Measurements from ENCODE around the gene SP3. TPM values are rescaled to one million over a fixed set of nuclear protein-coding genes. Genes with fewer than 3 reads are reported as not detected.
"Not testable (repeated sequence)": the region's sequence is repeated elsewhere in the genome, so short reads cannot be mapped to it uniquely, and the experiment has no call there.

The SP3 gene
- polyA plus RNA-seq, 3 donors from 2014 or later, result 48.6 to 77.4 (median 53.2) TPM

DNA sequence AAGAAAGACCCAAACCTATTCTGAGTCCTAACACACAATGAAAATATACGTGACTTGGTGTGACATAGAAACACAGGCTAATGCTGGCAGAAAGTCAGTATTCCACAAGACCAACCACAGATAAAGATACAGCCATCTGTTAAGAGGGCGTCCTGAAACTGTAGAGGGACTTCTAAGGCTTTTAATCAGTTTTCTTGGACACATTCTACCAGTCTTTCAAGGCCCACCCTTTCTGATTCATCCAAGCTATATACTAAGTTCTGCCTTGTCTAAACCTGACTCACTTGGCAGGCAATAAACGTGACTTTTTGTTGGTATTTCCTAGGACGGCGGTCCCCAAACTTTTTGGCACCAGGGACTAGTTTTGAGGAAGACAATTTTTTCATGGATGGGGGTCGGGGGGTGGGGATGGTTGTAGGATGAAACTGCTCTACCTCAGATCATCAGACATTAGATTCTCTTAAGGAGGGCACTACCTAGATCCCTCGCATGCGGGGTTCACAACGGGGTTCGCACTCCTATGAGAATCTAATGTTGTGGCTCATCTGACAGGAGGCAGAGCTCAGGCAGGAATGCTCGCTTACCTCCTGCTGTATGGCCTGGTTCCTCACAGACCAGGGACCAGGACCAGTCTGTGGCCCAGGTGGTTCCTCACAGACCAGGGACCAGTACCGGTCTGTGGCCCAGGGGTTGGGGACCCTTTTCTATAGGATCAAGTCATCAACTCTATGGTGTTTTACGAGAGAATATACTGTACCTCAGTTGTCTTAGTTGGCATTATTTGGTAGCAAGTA, 61.4 kb downstream of the SP3 start:
- H3K9me3 Mint-ChIP-seq, result no peaks in the 10 kb centered on the region

DNA sequence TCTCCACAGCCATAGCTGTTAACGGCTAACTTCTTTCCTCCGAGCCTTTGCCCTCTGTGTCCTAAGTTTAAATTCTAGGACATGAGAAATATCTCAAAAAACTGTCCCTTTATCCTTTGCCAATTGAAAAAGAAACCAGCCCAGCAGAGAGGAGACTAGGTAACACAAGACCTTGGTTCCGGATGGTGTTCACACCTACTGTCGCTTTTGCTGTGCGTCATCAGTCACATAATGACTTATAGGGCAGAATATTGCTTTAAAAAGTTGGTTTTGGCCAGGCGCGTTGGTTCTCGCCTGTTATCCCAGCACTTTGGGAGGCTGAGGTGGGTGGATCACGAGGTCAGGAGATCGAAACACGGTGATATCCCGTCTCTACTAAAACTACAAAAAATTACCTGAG, 66.2 kb downstream of the SP3 start:
- Mint-ChIP-seq H3K27ac (peak overlapping the region in 1 of 6 donors; percentile 11), H3K4me3 (peak overlapping the region in 1 of 5 donors; percentile 27), H3K4me1 (peaks cover 11 to 19% of the 10 kb centered on the region in 2 donors), H3K9me3 (no peaks in the 10 kb centered on the region), H3K36me3 (peaks cover 0 to under 1% (median 0%) of the 10 kb centered on the region in 3 donors), H3K27me3 (ENCODE audit: low read depth in 3 of 3) (peaks cover 1 to 4% (median 3%) of the 10 kb centered on the region in 3 donors)
- no peak for DNase-seq

More for the DNA sequence above, 61.4 kb downstream of the SP3 start:
- peaks cover 1 to 24% (median 6%) of the 10 kb centered on the region in 3 donors for H3K36me3 Mint-ChIP-seq
- peaks cover 1 to 5% (median 3%) of the 10 kb centered on the region in 3 donors for H3K27me3 Mint-ChIP-seq (ENCODE audit: low read depth in 3 of 3)
- no peak overlapping the region for H3K4me3 Mint-ChIP-seq
- DNase-seq, result no peak
- H3K27ac Mint-ChIP-seq, result no peak overlapping the region
- peaks cover 2 to 6% of the 10 kb centered on the region in 2 donors for H3K4me1 Mint-ChIP-seq

DNA sequence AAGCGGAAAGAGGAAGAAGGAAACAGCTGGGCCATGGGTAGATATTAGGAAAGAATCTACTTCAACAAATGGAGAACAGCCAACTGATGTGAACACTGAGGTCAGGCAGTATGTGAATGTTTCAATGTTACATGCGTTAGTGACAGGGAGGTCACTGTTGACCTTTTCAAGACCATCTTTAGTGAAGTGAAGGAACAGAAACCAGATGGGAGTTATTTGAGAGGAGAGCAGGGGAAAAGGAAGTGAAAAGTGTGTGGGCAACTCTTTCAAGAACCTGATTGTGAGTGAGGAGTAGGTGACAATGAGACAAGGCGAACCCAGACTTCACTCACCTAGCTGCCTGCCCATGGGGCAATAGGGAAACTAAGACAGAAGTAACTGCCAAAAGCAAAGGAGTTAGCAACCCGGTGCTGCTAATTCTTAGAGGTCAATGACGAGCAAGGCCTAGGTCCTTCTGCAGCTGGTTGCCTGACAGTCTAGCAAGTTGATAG, 67.0 kb downstream of the SP3 start:
- Mint-ChIP-seq H3K36me3 (no peaks in the 10 kb centered on the region), H3K27ac (peak overlapping the region in 2 of 6 donors; percentile 9 to 70), H3K4me3 (no peak overlapping the region), H3K4me1 (peaks cover 11 to 24% of the 10 kb centered on the region in 2 donors), H3K27me3 (ENCODE audit: low read depth in 3 of 3) (peaks cover 1 to 4% (median 2%) of the 10 kb centered on the region in 3 donors), H3K9me3 (no peaks in the 10 kb centered on the region)
- DNase-seq, result no peak

DNA sequence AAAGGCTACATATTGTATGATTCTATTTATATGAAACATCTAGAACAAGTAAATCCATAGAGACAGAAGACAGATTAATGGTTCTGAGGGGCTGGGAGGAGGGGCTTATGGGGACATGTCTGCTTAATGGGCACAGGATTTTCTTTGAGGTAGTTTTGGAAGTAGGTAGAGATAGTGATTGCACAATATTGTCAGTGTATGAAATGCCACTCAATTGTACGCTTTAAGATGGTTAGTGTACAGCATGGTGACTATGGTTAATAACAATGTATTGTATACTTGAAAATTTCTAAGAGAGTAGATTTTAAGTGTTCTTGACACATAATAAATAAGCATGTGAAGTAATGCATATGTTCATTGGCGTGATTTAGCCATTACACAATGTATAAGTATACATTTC, 68.4 kb downstream of the SP3 start:
- no peak for DNase-seq
- Mint-ChIP-seq H3K27ac (no peak overlapping the region), H3K36me3 (no peaks in the 10 kb centered on the region), H3K9me3 (no peaks in the 10 kb centered on the region), H3K4me3 (no peak overlapping the region), H3K4me1 (peaks cover 8 to 24% of the 10 kb centered on the region in 2 donors), H3K27me3 (ENCODE audit: low read depth in 3 of 3) (peaks cover under 1 to 4% (median 4%) of the 10 kb centered on the region in 3 donors)

DNA sequence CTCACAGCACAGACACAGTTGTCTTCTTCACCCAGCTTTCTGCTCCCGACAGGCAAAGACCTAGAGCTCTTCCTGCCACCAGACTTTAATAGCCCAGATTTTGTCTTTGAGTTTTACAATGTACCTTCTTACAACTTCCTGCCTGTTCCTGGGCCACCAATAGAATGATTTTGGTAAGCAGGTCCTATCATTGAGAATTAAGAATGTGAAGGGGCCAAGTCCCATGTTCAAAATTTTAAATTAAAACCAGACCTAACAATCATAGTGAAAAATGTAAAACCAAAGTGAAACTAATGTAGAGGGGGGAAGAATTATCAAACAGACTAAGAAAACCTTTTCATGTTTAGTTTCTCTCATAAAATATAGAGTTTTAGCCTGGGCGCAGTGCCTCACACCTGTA, 72.8 kb downstream of the SP3 start:
- H3K9me3 Mint-ChIP-seq, result peaks cover 4 to 14% (median 7%) of the 10 kb centered on the region in 6 donors
- H3K4me1 Mint-ChIP-seq, result peaks cover 0 to 10% of the 10 kb centered on the region in 2 donors
- peaks cover 7 to 18% (median 8%) of the 10 kb centered on the region in 3 donors for H3K36me3 Mint-ChIP-seq
- peaks cover 0 to 10% (median 9%) of the 10 kb centered on the region in 3 donors for H3K27me3 Mint-ChIP-seq (ENCODE audit: low read depth in 3 of 3)
- H3K27ac Mint-ChIP-seq, result no peak overlapping the region
- no peak overlapping the region for H3K4me3 Mint-ChIP-seq
- no peak for DNase-seq

DNA sequence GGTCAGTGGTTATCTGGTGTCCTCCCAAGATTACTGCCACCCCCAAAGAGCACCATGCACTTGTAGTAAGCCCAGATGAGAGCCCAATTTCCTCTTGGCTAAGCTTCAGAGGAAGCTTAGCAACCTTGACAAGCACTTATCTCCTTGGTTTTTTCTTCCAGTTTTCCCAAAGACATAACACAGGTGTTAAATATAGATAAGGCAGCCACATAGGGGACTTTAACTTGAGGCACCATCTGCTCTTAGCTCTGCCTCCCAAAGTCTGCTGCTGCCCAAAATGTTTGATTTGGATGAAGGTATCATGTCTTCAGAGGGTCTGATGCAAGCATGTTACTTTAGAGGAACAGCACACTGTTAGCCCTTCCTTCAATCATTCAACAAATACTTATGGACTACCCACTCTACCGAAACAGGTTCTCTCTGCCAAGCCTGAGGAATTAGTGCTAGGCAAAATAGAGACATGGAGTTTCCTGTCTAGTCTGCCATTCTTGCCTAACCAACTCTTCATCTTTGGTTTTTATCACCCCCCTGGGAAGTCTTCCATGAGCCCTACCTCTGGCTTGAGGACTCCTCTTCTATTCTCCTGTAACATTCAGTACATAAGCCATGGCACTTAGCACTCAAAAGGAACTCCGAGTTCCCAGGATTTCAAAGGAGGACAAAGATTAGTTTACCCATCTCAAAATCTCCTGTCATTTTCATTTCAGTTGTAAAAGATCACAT, 73.7 kb downstream of the SP3 start:
- Mint-ChIP-seq H3K27ac (no peak overlapping the region), H3K4me3 (no peak overlapping the region), H3K27me3 (ENCODE audit: low read depth in 3 of 3) (peaks cover 2 to 11% (median 9%) of the 10 kb centered on the region in 3 donors), H3K36me3 (peaks cover 7 to 18% (median 8%) of the 10 kb centered on the region in 3 donors), H3K9me3 (peaks cover 4 to 14% (median 7%) of the 10 kb centered on the region in 6 donors), H3K4me1 (peaks cover 0 to 10% of the 10 kb centered on the region in 2 donors)
- no peak for DNase-seq

DNA sequence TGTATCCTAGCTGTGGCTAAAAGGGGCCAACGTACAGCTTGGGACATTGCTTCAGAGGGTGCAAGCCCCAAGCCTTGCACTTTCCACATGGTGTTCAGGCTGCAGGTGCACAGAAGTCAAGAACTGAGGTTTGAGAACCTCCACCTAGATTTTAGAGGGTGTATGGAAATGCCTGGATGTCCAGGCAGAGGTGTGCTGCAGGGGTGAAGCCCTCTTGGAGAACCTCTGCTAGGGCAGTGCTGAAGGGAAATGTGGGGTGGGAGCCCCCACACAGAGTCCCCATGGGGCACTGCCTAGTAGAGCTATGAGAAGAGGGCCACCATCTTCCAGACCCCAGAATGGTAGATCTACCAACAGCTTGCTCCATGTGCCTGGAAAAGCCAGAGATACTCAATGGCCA, 75.7 kb downstream of the SP3 start:
- DNase-seq, H3K4me3 Mint-ChIP-seq, H3K27ac Mint-ChIP-seq: not testable (repeated sequence)
- Mint-ChIP-seq H3K27me3 (ENCODE audit: low read depth in 3 of 3) (peaks cover 2 to 12% (median 11%) of the 10 kb centered on the region in 3 donors), H3K36me3 (peaks cover 7 to 18% (median 8%) of the 10 kb centered on the region in 3 donors), H3K9me3 (peaks cover 4 to 14% (median 7%) of the 10 kb centered on the region in 6 donors), H3K4me1 (peaks cover 1 to 12% of the 10 kb centered on the region in 2 donors)

DNA sequence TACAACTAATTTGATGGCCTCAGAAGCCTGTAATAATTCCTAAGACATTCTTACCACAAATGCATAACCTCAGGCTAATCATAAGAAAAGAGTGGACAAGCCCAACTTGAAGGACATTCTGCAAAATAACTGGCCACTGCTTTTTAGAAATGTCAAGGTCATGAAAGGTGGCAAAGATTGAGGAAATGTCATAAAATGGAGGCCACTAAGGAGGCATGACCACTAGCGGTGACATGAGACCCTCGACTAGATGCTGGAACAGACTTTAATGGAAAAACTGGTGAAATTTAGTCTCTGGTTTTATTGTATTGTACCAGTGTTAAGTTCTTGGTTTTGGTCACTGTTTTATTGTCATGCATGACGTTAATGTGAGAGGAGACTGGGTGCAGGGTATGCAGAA, 78.6 kb downstream of the SP3 start:
- H3K27me3 Mint-ChIP-seq (ENCODE audit: low read depth in 3 of 3), result peaks cover 2 to 12% (median 8%) of the 10 kb centered on the region in 3 donors
- peaks cover 4 to 14% (median 7%) of the 10 kb centered on the region in 6 donors for H3K9me3 Mint-ChIP-seq
- peaks cover 2 to 6% of the 10 kb centered on the region in 2 donors for H3K4me1 Mint-ChIP-seq
- H3K36me3 Mint-ChIP-seq, result peaks cover 7 to 18% (median 8%) of the 10 kb centered on the region in 3 donors
- H3K27ac Mint-ChIP-seq, result no peak overlapping the region
- DNase-seq, result no peak
- no peak overlapping the region for H3K4me3 Mint-ChIP-seq

DNA sequence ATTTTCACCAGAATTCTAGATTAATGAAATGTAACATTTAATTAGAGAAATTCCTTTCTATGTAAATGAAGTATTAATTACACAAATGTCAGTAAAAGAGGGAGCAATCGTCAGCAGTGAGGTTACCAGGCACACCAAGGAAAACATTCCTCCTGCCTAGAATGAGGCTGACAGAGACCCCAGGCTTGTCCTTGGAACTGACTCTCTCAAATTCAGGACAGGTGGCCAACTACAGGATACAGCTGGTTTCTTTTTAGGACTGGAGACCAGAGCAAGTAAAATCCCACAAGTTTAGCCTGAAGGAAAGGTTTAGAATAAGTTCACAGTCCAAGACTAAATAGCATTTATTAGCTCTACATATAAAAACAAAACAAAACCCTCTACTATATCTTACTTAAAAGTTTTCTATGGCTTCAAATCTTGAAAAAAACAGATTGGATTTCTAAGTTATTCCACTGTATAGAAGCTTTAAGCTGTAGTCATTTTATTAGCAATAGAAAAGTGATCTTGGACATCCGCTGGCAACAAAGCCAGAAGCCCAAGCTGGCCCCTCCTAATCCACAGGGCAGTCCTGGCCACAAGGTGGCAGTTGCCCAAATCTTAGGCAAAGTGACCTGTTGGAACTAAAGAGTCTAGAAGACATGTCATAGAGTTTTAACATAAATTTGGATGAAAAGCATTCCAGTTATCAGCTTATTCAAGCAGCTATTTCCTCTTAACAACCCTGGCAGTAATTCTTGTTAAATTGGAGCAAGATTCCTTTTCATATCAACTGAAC, 81.0 kb downstream of the SP3 start:
- Mint-ChIP-seq H3K4me3 (peak overlapping the region in 1 of 5 donors; percentile 27), H3K27ac (no peak overlapping the region), H3K36me3 (peaks cover 7 to 12% (median 8%) of the 10 kb centered on the region in 3 donors), H3K9me3 (peaks cover under 1 to 8% (median 5%) of the 10 kb centered on the region in 6 donors), H3K4me1 (peaks cover 2 to 6% of the 10 kb centered on the region in 2 donors), H3K27me3 (ENCODE audit: low read depth in 3 of 3) (peaks cover 2 to 15% (median 8%) of the 10 kb centered on the region in 3 donors)
- peak; percentile 32 to 54 (median 38) for DNase-seq

DNA sequence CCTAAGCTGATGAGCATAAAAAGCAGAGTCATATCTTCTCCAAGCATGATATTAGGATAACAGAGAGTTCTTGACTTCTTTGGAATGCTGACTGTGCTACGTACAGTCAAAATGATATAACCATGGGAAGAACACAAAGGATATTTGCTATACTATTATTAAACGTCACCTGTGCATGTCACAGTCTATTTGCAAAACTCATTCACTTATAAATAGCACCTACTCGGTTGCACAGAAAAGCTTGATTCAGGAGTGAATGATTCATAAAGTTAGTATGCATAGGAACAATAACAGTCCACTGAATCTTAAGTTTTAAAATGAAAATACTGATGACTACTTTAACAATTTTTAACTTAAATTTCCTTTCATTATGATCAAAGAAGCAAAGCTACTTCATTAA, 83.3 kb downstream of the SP3 start:
- Mint-ChIP-seq H3K4me3 (no peak overlapping the region), H3K9me3 (no peaks in the 10 kb centered on the region), H3K27ac (no peak overlapping the region), H3K27me3 (ENCODE audit: low read depth in 3 of 3) (peaks cover 0 to 14% (median 2%) of the 10 kb centered on the region in 3 donors), H3K36me3 (no peaks in the 10 kb centered on the region), H3K4me1 (peaks cover 2 to 6% of the 10 kb centered on the region in 2 donors)
- no peak for DNase-seq

DNA sequence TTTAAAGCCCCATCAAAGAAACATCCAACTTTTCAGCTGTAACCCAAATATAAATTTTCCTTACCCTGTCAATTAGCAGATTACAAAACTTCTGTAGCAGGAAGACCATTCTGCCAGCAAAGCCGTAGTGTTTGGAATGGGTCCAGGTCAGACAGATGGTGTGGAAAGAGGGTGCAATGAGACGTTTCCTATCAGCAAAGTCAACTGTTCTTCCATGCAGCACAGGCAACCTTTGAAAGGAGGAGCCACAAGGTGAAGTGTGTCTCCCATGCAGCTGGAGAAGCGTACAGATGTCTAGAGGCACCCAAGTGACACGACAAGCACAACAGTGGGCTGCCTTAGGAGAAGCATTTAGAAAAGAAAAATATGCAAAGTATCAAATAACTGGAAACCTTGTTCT, 83.7 kb downstream of the SP3 start:
- DNase-seq, result no peak
- Mint-ChIP-seq H3K27me3 (ENCODE audit: low read depth in 3 of 3) (peaks cover 0 to 18% (median 2%) of the 10 kb centered on the region in 3 donors), H3K9me3 (no peaks in the 10 kb centered on the region), H3K27ac (no peak overlapping the region), H3K36me3 (no peaks in the 10 kb centered on the region), H3K4me1 (peaks cover 2 to 6% of the 10 kb centered on the region in 2 donors), H3K4me3 (no peak overlapping the region)

DNA sequence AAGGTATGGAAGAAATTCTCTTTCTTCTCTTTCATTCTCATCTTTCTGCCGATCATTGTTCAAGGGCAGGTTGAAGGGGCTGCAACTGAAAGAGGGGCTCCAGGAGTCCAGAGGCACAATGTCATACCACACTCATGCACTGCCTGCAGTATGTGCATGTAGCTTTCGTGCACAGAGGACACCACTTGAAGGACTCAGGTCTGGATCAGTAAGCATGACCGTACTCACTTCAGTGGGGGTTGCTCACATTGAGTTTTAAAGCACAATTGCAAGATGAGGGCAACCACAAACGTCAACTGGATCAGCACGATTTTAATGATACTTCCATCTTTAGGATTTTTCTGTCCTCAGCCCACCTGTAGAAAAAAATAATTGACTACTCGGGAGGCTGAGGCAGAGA, 84.6 kb downstream of the SP3 start:
- H3K9me3 Mint-ChIP-seq, result no peaks in the 10 kb centered on the region
- no peaks in the 10 kb centered on the region for H3K36me3 Mint-ChIP-seq
- no peak overlapping the region for H3K4me3 Mint-ChIP-seq
- DNase-seq, result no peak
- H3K27me3 Mint-ChIP-seq (ENCODE audit: low read depth in 3 of 3), result peaks cover 0 to 15% (median 2%) of the 10 kb centered on the region in 3 donors
- H3K27ac Mint-ChIP-seq, result no peak overlapping the region
- H3K4me1 Mint-ChIP-seq, result peaks cover 2 to 6% of the 10 kb centered on the region in 2 donors

DNA sequence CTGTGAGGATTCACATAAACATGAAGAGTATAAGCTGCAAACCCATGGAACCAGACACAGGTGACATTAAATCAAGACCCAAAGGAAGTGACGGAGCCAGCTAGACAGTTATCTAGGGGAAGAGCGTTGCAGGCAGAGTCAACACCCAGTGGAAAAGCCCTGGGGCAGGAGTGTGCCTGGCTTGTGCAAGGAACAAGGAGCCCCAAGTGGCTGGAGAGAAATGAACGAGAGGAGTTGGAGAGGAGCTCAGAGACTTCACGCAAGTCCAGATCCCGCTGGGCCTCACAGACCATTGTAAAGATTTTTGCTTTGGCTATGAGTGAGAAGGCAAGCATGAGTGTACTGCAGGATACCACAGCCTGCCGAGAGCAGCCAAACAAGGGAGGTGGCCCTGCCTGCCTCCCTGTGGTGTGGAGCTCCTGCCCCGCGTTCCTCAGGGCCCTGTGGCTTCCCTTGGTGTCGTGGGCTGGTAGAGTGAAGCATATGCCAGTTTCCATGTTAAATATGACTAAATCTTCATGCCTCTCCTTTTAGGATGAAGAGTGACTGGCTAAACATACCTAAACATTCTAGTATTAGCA, 88.2 kb downstream of the SP3 start:
- no peak for DNase-seq
- H3K9me3 Mint-ChIP-seq, result no peaks in the 10 kb centered on the region
- peaks cover 0 to 15% (median 2%) of the 10 kb centered on the region in 3 donors for H3K27me3 Mint-ChIP-seq (ENCODE audit: low read depth in 3 of 3)
- no peak overlapping the region for H3K27ac Mint-ChIP-seq
- no peak overlapping the region for H3K4me3 Mint-ChIP-seq
- H3K36me3 Mint-ChIP-seq, result no peaks in the 10 kb centered on the region
- no peaks in the 10 kb centered on the region for H3K4me1 Mint-ChIP-seq

Data from immature natural killer cell (primary cell).